ENCODE measurements around the gene RIC8B.

RIC8B gene

GRCh38 chr12:106851306-106851705 is 76.8 kb downstream of the RIC8B start:
- DNase-seq (ENCODE audit: low spot score in 2 of 2) = no peak
- H3K36me3 ChIP-seq (replicated peaks) = peaks cover 2% of the 10 kb centered on the region
- H3K4me1 ChIP-seq = no peaks in the 10 kb centered on the region
- no peak overlapping the region for H3K4me3 ChIP-seq
- H3K27me3 ChIP-seq (ENCODE audit: low read depth) = no peaks in the 10 kb centered on the region
- H3K9me3 ChIP-seq = no peaks in the 10 kb centered on the region
- in situ Hi-C loops (cut with MboI; ENCODE audit: low sequenced_read_pairs) = no loop called here

- Histone ChIP-seq H3K27me3 (ENCODE audit: low read depth) (no peaks in the 10 kb centered on the region), H3K9me3 (no peaks in the 10 kb centered on the region), H3K36me3 (replicated peaks) (no peaks in the 10 kb centered on the region; the same call in none of the 2 replicates), H3K4me1 (no peaks in the 10 kb centered on the region), H3K4me3 (no peak overlapping the region)
- no peak for DNase-seq (ENCODE audit: low spot score in 2 of 2)
- in situ Hi-C loops (cut with MboI; ENCODE audit: low sequenced_read_pairs) = no loop called here
Observed at GRCh38 chr12:106854723-106855122, 80.2 kb downstream of the RIC8B start.

GRCh38 chr12:106855221-106855758 is 80.8 kb downstream of the RIC8B start:
- in situ Hi-C loops (cut with MboI; ENCODE audit: low sequenced_read_pairs) = no loop called here
- Histone ChIP-seq H3K27me3 (ENCODE audit: low read depth) (no peaks in the 10 kb centered on the region), H3K4me3 (no peak overlapping the region), H3K9me3 (no peaks in the 10 kb centered on the region), H3K4me1 (peaks cover 4% of the 10 kb centered on the region), H3K36me3 (replicated peaks) (no peaks in the 10 kb centered on the region; the same call in none of the 2 replicates)
- DNase-seq (ENCODE audit: low spot score in 2 of 2) = no peak

GRCh38 chr12:106861984-106862916 is 87.8 kb downstream of the RIC8B start:
- no peak for DNase-seq (ENCODE audit: low spot score in 2 of 2)
- Histone ChIP-seq H3K4me3 (no peak overlapping the region), H3K27me3 (ENCODE audit: low read depth) (no peaks in the 10 kb centered on the region), H3K9me3 (no peaks in the 10 kb centered on the region), H3K4me1 (peaks cover 19% of the 10 kb centered on the region), H3K36me3 (replicated peaks) (peaks cover 3% of the 10 kb centered on the region; the same call in 1 of the 2 replicates)
- in situ Hi-C loops (cut with MboI; ENCODE audit: low sequenced_read_pairs) = no loop called here

GRCh38 chr12:106863189-106863588 is 88.7 kb downstream of the RIC8B start:
- no peak for DNase-seq (ENCODE audit: low spot score in 2 of 2)
- in situ Hi-C loops (cut with MboI; ENCODE audit: low sequenced_read_pairs) = no loop called here
- no peaks in the 10 kb centered on the region for H3K27me3 ChIP-seq (ENCODE audit: low read depth)
- no peaks in the 10 kb centered on the region for H3K9me3 ChIP-seq
- H3K4me1 ChIP-seq = peaks cover 19% of the 10 kb centered on the region
- H3K36me3 ChIP-seq (replicated peaks) = peaks cover 3% of the 10 kb centered on the region; the same call in 1 of the 2 replicates
- H3K4me3 ChIP-seq = no peak overlapping the region

GRCh38 chr12:106865683-106866082 is 91.2 kb downstream of the RIC8B start:
- Histone ChIP-seq H3K36me3 (replicated peaks) (no peaks in the 10 kb centered on the region), H3K4me3 (no peak overlapping the region), H3K27me3 (ENCODE audit: low read depth) (no peaks in the 10 kb centered on the region), H3K4me1 (peaks cover 13% of the 10 kb centered on the region; the same call in 1 of the 2 replicates), H3K9me3 (no peaks in the 10 kb centered on the region)
- peak; percentile 8 to 22 for DNase-seq (ENCODE audit: low spot score in 2 of 2)
- in situ Hi-C loops (cut with MboI; ENCODE audit: low sequenced_read_pairs) = no loop called here

GRCh38 chr12:106866426-106867080 is 92.1 kb downstream of the RIC8B start:
- H3K4me3 ChIP-seq = no peak overlapping the region
- H3K36me3 ChIP-seq (replicated peaks) = no peaks in the 10 kb centered on the region
- no peaks in the 10 kb centered on the region for H3K9me3 ChIP-seq
- no peak for DNase-seq (ENCODE audit: low spot score in 2 of 2)
- in situ Hi-C loops (cut with MboI; ENCODE audit: low sequenced_read_pairs) = no loop called here
- H3K27me3 ChIP-seq (ENCODE audit: low read depth) = no peaks in the 10 kb centered on the region
- H3K4me1 ChIP-seq = peaks cover 13% of the 10 kb centered on the region; the same call in 1 of the 2 replicates

- no peaks in the 10 kb centered on the region for H3K27me3 ChIP-seq (ENCODE audit: low read depth)
- H3K36me3 ChIP-seq (replicated peaks) = no peaks in the 10 kb centered on the region
- no peak for DNase-seq (ENCODE audit: low spot score in 2 of 2)
- H3K4me1 ChIP-seq = peaks cover 5% of the 10 kb centered on the region; the same call in 1 of the 2 replicates
- no peaks in the 10 kb centered on the region for H3K9me3 ChIP-seq
- in situ Hi-C loops (cut with MboI; ENCODE audit: low sequenced_read_pairs) = no loop called here
- H3K4me3 ChIP-seq = no peak overlapping the region
Observed at GRCh38 chr12:106867651-106868050, 93.2 kb downstream of the RIC8B start.

GRCh38 chr12:106868982-106869700 is 94.7 kb downstream of the RIC8B start:
- H3K36me3 ChIP-seq (replicated peaks) = no peaks in the 10 kb centered on the region
- in situ Hi-C loops (cut with MboI; ENCODE audit: low sequenced_read_pairs) = no loop called here
- no peak for DNase-seq (ENCODE audit: low spot score in 2 of 2)
- no peaks in the 10 kb centered on the region for H3K27me3 ChIP-seq (ENCODE audit: low read depth)
- H3K4me1 ChIP-seq = peaks cover 3% of the 10 kb centered on the region; the same call in 1 of the 2 replicates
- no peak overlapping the region for H3K4me3 ChIP-seq
- no peaks in the 10 kb centered on the region for H3K9me3 ChIP-seq

- Histone ChIP-seq H3K36me3 (replicated peaks) (no peaks in the 10 kb centered on the region), H3K4me1 (peaks cover 3% of the 10 kb centered on the region; the same call in 1 of the 2 replicates), H3K4me3 (no peak overlapping the region), H3K9me3 (no peaks in the 10 kb centered on the region), H3K27me3 (ENCODE audit: low read depth) (no peaks in the 10 kb centered on the region)
- no peak for DNase-seq (ENCODE audit: low spot score in 2 of 2)
- in situ Hi-C loops (cut with MboI; ENCODE audit: low sequenced_read_pairs) = no loop called here
Observed at GRCh38 chr12:106870116-106870515, 95.6 kb downstream of the RIC8B start.

- in situ Hi-C loops (cut with MboI; ENCODE audit: low sequenced_read_pairs) = no loop called here
- Histone ChIP-seq H3K4me3 (no peak overlapping the region), H3K9me3 (no peaks in the 10 kb centered on the region), H3K27me3 (ENCODE audit: low read depth) (no peaks in the 10 kb centered on the region), H3K36me3 (replicated peaks) (no peaks in the 10 kb centered on the region), H3K4me1 (no peaks in the 10 kb centered on the region)
- no peak for DNase-seq (ENCODE audit: low spot score in 2 of 2)
Observed at GRCh38 chr12:106871477-106871876, 97.0 kb downstream of the RIC8B start.

GRCh38 chr12:106873983-106874382 is 99.5 kb downstream of the RIC8B start:
- in situ Hi-C loops (cut with MboI; ENCODE audit: low sequenced_read_pairs) = no loop called here
- peaks cover 8% of the 10 kb centered on the region for H3K4me1 ChIP-seq
- no peaks in the 10 kb centered on the region for H3K9me3 ChIP-seq
- no peak for DNase-seq (ENCODE audit: low spot score in 2 of 2)
- no peaks in the 10 kb centered on the region for H3K27me3 ChIP-seq (ENCODE audit: low read depth)
- H3K36me3 ChIP-seq (replicated peaks) = no peaks in the 10 kb centered on the region
- H3K4me3 ChIP-seq = no peak overlapping the region

- DNase-seq (ENCODE audit: low spot score in 2 of 2) = no peak
- peaks cover 5% of the 10 kb centered on the region; the same call in 1 of the 2 replicates for H3K36me3 ChIP-seq (replicated peaks)
- in situ Hi-C loops (cut with MboI; ENCODE audit: low sequenced_read_pairs) = no loop called here
Observed at GRCh38 chr12:106878804-106879203, 104.3 kb downstream of the RIC8B start.

More at GRCh38 chr12:106878804-106879203, 104.3 kb downstream of the RIC8B start:
- Histone ChIP-seq H3K4me1 (peaks cover 13% of the 10 kb centered on the region), H3K4me3 (no peak overlapping the region), H3K27me3 (ENCODE audit: low read depth) (no peaks in the 10 kb centered on the region), H3K9me3 (no peaks in the 10 kb centered on the region)
